Erythroblast (primary cell): ENCODE data around the gene IQSEC1.

Experiments used
- GATA1 ChIP-seq: IDR thresholded peaks from 2 replicates; pipeline ENCODE4 v1.6.1; 2011; ENCODE audit warnings: low read depth, mild to moderate bottlenecking, control low read depth, low read length, moderate library complexity
- POLR2A ChIP-seq: IDR thresholded peaks from 2 replicates; pipeline ENCODE4 v1.6.1; 2011; ENCODE audit warnings: mild to moderate bottlenecking, low read length

GRCh38 chr3:12990306-12990705 is 82.9 kb downstream of the IQSEC1 start:
- TF ChIP-seq POLR2A = no peak
- no peak for TF ChIP-seq GATA1
